GM18873 (cell line): ENCODE results near the gene NES.
"Not testable (repeated sequence)": the region's sequence is repeated elsewhere in the genome, so short reads cannot be mapped to it uniquely, and the experiment has no call there.

Experiments used
- ATAC-seq: cut with Tn5 transposase; IDR thresholded peaks from one replicate; pipeline ENCODE4 v1.9.1; 2021; ENCODE audit warnings: mild to moderate bottlenecking, moderate library complexity, moderate number of reproducible peaks; ENCODE audit not compliant: unreplicated experiment, low FRiP score

NES gene

GRCh38 chr1:156652131-156652991, 24.8 kb downstream of the NES start:
- ATAC-seq, result no peak

GRCh38 chr1:156648951-156649350, 28.3 kb downstream of the NES start:
- no peak for ATAC-seq

- ATAC-seq, result no peak
These were observed 28.7 kb downstream of the NES start for GRCh38 chr1:156648496-156648895.

- ATAC-seq, result no peak
These were observed 29.9 kb downstream of the NES start for GRCh38 chr1:156647351-156647750.

- ATAC-seq, result no peak
These were observed 30.4 kb downstream of the NES start for GRCh38 chr1:156646738-156647211.

GRCh38 chr1:156645666-156646065, 31.5 kb downstream of the NES start:
- no peak for ATAC-seq

- no peak for ATAC-seq
These were observed 32.2 kb downstream of the NES start for GRCh38 chr1:156645056-156645455.

- no peak for ATAC-seq
These were observed 32.6 kb downstream of the NES start for GRCh38 chr1:156644640-156645039.

GRCh38 chr1:156644146-156644545, 33.1 kb downstream of the NES start:
- no peak for ATAC-seq

GRCh38 chr1:156643778-156644092, 33.5 kb downstream of the NES start:
- no peak for ATAC-seq

GRCh38 chr1:156643049-156643777, 34.0 kb downstream of the NES start:
- ATAC-seq, result no peak

- ATAC-seq, result no peak
These were observed 34.8 kb downstream of the NES start for GRCh38 chr1:156642265-156643048.

- ATAC-seq, result no peak
These were observed 35.4 kb downstream of the NES start, which contains the start of gene BCAN for GRCh38 chr1:156641761-156642264. BCAN (plus strand) TSS chr1:156642117; CDS start chr1:156646055, 3,938 bp downstream.

GRCh38 chr1:156640842-156641706, 36.1 kb downstream of the NES start:
- ATAC-seq, result no peak

GRCh38 chr1:156639601-156640101, 37.6 kb downstream of the NES start:
- ATAC-seq, result no peak

- ATAC-seq, result no peak
These were observed 38.8 kb downstream of the NES start for GRCh38 chr1:156638189-156638985.

- no peak for ATAC-seq
These were observed 44.9 kb downstream of the NES start for GRCh38 chr1:156632355-156632754.

GRCh38 chr1:156631152-156631551, 46.1 kb downstream of the NES start:
- not testable (repeated sequence) for ATAC-seq
